K562 (cell line): ENCODE measurements around the gene GSTO2. TPM values are rescaled to one million over a fixed set of nuclear protein-coding genes. Genes with fewer than 3 reads are reported as not detected.
A peak's percentile ranks its signal among the peaks of the same experiment; 100 is the strongest.

Source experiments
- ARNT ChIP-seq, 2 experiments: fragments of 450-650 bp; IDR thresholded peaks; 2 replicates each; pipeline ENCODE4 v1.6.1; 2016; ENCODE audit warnings: mild to moderate bottlenecking in 1 of 2
- ATF7 ChIP-seq: fragments of 450-650 bp; IDR thresholded peaks from 2 replicates; pipeline ENCODE4 v1.7.1; 2014; ENCODE audit warnings: mild to moderate bottlenecking, moderate library complexity
- CBFA2T2 ChIP-seq: fragments of 450-650 bp; conservative IDR thresholded peaks from 2 replicates; pipeline ENCODE4 v1.6.1; 2017; ENCODE audit warnings: mild to moderate bottlenecking
- CEBPB ChIP-seq: fragments of 450-650 bp; IDR thresholded peaks from 2 replicates; pipeline ENCODE4 v1.6.1; 2016; ENCODE audit warnings: missing genetic modification characterization, missing compliant biosample characterization
- CREM ChIP-seq: IDR thresholded peaks from 2 replicates; pipeline ENCODE4 v1.6.1; 2014; ENCODE audit warnings: antibody characterized with exemption, low read depth
- ELF2 ChIP-seq: fragments of 250-450 bp; sonication (Bioruptor Pico); IDR thresholded peaks from 2 replicates; pipeline ENCODE4 v1.5.0; 2021; ENCODE audit warnings: mild to moderate bottlenecking
- FUS ChIP-seq: fragments of 200-400 bp; formaldehyde crosslinking; optimal IDR thresholded peaks from 2 replicates; pipeline ENCODE3; 2017; ENCODE audit warnings: low read depth, low read length
- HIVEP1 ChIP-seq: fragments of 250-450 bp; sonication (Bioruptor Pico); IDR thresholded peaks from 2 replicates; pipeline ENCODE4 v1.4.0; 2020; ENCODE audit warnings: mild to moderate bottlenecking
- JUNB ChIP-seq: fragments of 450-650 bp; formaldehyde crosslinking; conservative IDR thresholded peaks from 2 replicates; pipeline ENCODE4 v1.4.0; 2020; ENCODE audit warnings: mild to moderate bottlenecking
- MYBL2 ChIP-seq, 2 experiments: fragments of 450-650 bp in 1 of 2; sonication (generic) in 1 of 2; formaldehyde crosslinking in 1 of 2; IDR thresholded peaks; 2 replicates each; pipeline versions ENCODE4 v1.6.1 to v1.8.1; 2017 to 2022; ENCODE audit warnings: borderline replicate concordance in 1 of 2, inconsistent platforms in 1 of 2, low read depth in 1 of 2, mild to moderate bottlenecking in 1 of 2, missing genetic modification reagents in 1 of 2, moderate library complexity in 1 of 2
- NFATC3 ChIP-seq: fragments of 450-650 bp; IDR thresholded peaks from 2 replicates; pipeline ENCODE4 v1.6.1; 2017; ENCODE audit warnings: mild to moderate bottlenecking
- PATZ1 ChIP-seq: fragments of 250-450 bp; sonication (Bioruptor Pico); IDR thresholded peaks from 2 replicates; pipeline ENCODE4 v1.5.0; 2020; ENCODE audit warnings: mild to moderate bottlenecking, borderline replicate concordance
- POLR2AphosphoS2 ChIP-seq: IDR thresholded peaks from 2 replicates; pipeline ENCODE4 v1.6.1; 2012; ENCODE audit warnings: low read length, improper control_type of control experiment
- RAD21 ChIP-seq, 2 experiments: fragments of 250-450 bp in 1 of 2; fragments of 450-650 bp in 1 of 2; sonication (Bioruptor Pico) in 1 of 2; formaldehyde crosslinking in 1 of 2; IDR thresholded peaks in 1 of 2; conservative IDR thresholded peaks in 1 of 2; 2 replicates each; pipeline versions ENCODE4 v1.4.0 to v1.8.0; 2020 to 2022; ENCODE audit warnings: mild to moderate bottlenecking in 2 of 2, moderate library complexity in 1 of 2
- RBM34 ChIP-seq: fragments of 200-400 bp; formaldehyde crosslinking; IDR thresholded peaks from 2 replicates; pipeline ENCODE4 v1.6.1; 2018; ENCODE audit warnings: low read length, borderline replicate concordance; ENCODE audit not compliant: insufficient read depth
- TRIM28 ChIP-seq: fragments of 450-650 bp; IDR thresholded peaks from 2 replicates; pipeline ENCODE4 v1.6.1; 2017
- polyA plus RNA-seq, 8 experiments: library from polyadenylated mRNA; depleted of rRNA in 4 of 8; stranded (reverse) in 5 of 8; unstranded in 3 of 8; fragments of >200 nt; fragmentation: Nextera tagmentation in 2 of 8; fragmentation: Illumina TruSeq in 1 of 8; extraction: Ambion mirVana in 2 of 8; extraction: Trizol in 1 of 8; gene quantifications; 2 replicates each; pipeline versions ENCODE4 v1.2.1 to v1.2.3, GENCODE V29; 2011 to 2014; ENCODE audit warnings: inconsistent platforms in 1 of 8, missing spikeins in 1 of 8
- total RNA-seq, 7 experiments: library from RNA; depleted of rRNA in 6 of 7; stranded (reverse); fragments of >200 nt in 6 of 7; fragmentation: Illumina TruSeq in 2 of 7; extraction: Trizol in 2 of 7; gene quantifications; 2 replicates each; pipeline versions ENCODE4 v1.2.1 to v1.2.3, GENCODE V29; 2011 to 2021; ENCODE audit warnings: low replicate concordance in 1 of 7

Gene GSTO2
- total and polyA plus RNA-seq, 9 of the 15 experiments (the other 6 are each of a cell fraction or from before 2014, with no cell fraction given): 0.18 to 1.8 (median 0.90) TPM

- TF ChIP-seq RBM34: no peak
- TF ChIP-seq PATZ1 (CRISPR knock-in tag): no peak
- TF ChIP-seq NFATC3: no peak
- TF ChIP-seq FUS: no peak
- TF ChIP-seq CREM: peak; percentile 86
- TF ChIP-seq CEBPB: 0 out of 2 replicates have a peak, but pooled peaks have one; percentile 33
- no peak for TF ChIP-seq ELF2 (CRISPR knock-in tag)
- peak; percentile 80 to 88 for TF ChIP-seq RAD21 (CRISPR knock-in tag; conservative IDR thresholded peaks at IDR 0.05 in 1 of 2, IDR thresholded peaks at IDR 0.05 in 1 of 2)
- no peak for TF ChIP-seq CBFA2T2
- no peak for TF ChIP-seq ARNT (IDR thresholded peaks at IDR 0.05)
- TF ChIP-seq JUNB (CRISPR knock-in tag): no peak
- no peak for TF ChIP-seq POLR2AphosphoS2
- no peak for TF ChIP-seq TRIM28
- no peak for TF ChIP-seq MYBL2 (IDR thresholded peaks at IDR 0.05; ENCODE audit: low read depth)
- TF ChIP-seq MYBL2 (CRISPR knock-in tag; IDR thresholded peaks at IDR 0.05; ENCODE audit: borderline replicate concordance): no peak
- TF ChIP-seq ATF7: 0 out of 2 replicates have a peak, but pooled peaks have one; percentile 39
- no peak for TF ChIP-seq HIVEP1
Measured at GRCh38 chr10:104291439-104291951, 22.5 kb downstream of the GSTO2 start (continued).
